Osteoblast (primary cell): Measurements from ENCODE around the gene FJX1. TPM values are rescaled to one million over a fixed set of nuclear protein-coding genes. Genes with fewer than 3 reads are reported as not detected.

Experiments used
- DNase-seq: peaks from one replicate; pipeline ENCODE4 v3.0.0; 2011; ENCODE audit warnings: low spot score, mixed read lengths; ENCODE audit not compliant: insufficient read length; ENCODE audit errors: missing footprints
- H2AFZ ChIP-seq: 2 replicates; pipeline ENCODE4 v1.6.0; 2011; ENCODE audit warnings: mild to moderate bottlenecking, low read length
- H3K27ac ChIP-seq: 2 replicates; pipeline ENCODE4 v1.5.1; 2011; ENCODE audit warnings: mild to moderate bottlenecking, low read depth, low read length, moderate library complexity
- H3K27me3 ChIP-seq: 2 replicates; pipeline ENCODE4 v1.6.0; 2012; ENCODE audit warnings: mild to moderate bottlenecking, control low read depth, inconsistent platforms, low read length, moderate library complexity; ENCODE audit not compliant: insufficient read depth
- H3K36me3 ChIP-seq: 2 replicates; pipeline ENCODE4 v1.5.1; 2011; ENCODE audit warnings: mild to moderate bottlenecking, low read length, control low read depth, moderate library complexity; ENCODE audit not compliant: insufficient read depth
- H3K4me1 ChIP-seq: 2 replicates; pipeline ENCODE4 v1.5.1; 2011; ENCODE audit warnings: mild to moderate bottlenecking, low read length, control low read depth, moderate library complexity; ENCODE audit not compliant: insufficient read depth
- H3K4me2 ChIP-seq: 2 replicates; pipeline ENCODE4 v1.6.0; 2011; ENCODE audit warnings: mild to moderate bottlenecking, low read length; ENCODE audit not compliant: insufficient read depth
- H3K4me3 ChIP-seq: fragments of 200-600 bp; sonication (generic); 3 replicates; pipeline ENCODE4 v1.5.1; 2012; ENCODE audit warnings: mild to moderate bottlenecking, low read length, inconsistent platforms; ENCODE audit not compliant: insufficient read depth
- H3K79me2 ChIP-seq: 2 replicates; pipeline ENCODE4 v1.6.0; 2012; ENCODE audit warnings: mild to moderate bottlenecking, low read length, control low read depth, inconsistent platforms; ENCODE audit not compliant: insufficient read depth
- H3K9me3 ChIP-seq: 2 replicates; pipeline ENCODE4 v1.5.1; 2011; ENCODE audit warnings: low read depth, low read length, control low read depth
- H4K20me1 ChIP-seq: 2 replicates; pipeline ENCODE4 v1.6.0; 2012; ENCODE audit warnings: mild to moderate bottlenecking, low read length, control low read depth; ENCODE audit not compliant: insufficient read depth
- total RNA-seq: library from RNA; depleted of rRNA; stranded (reverse); fragments of >200 nt; gene quantifications from 2 replicates; pipeline ENCODE4 v1.2.3, GENCODE V29; 2012
- TF ChIP-seq, protein P1 (sequence below): IDR thresholded peaks from 2 replicates; pipeline ENCODE4 v1.5.1; 2011; ENCODE audit warnings: mild to moderate bottlenecking, low read depth, low read length, moderate library complexity; ENCODE audit errors: extremely low read depth

The FJX1 gene
- total RNA-seq, 1 donor = 13.8 TPM

DNA sequence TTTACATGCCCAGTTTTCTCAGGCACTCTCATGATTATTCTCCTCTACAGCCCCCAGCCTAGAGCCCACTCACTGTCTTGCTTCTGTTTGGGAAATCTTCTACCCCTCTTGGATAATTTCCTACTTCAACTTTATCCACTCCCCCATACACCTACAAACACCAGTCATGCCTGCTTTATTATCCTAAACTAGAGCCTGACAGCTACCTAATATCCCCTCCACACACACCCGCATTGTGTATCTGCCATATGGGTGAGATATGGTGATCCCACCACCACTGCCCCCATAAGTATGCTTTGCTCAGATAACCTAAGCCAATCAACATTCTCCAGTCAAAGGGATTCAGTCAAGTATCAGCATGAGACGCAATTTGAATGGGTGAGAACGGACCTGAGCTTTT is 15.3 kb upstream of the FJX1 start:
- DNase-seq = no peak

DNA sequence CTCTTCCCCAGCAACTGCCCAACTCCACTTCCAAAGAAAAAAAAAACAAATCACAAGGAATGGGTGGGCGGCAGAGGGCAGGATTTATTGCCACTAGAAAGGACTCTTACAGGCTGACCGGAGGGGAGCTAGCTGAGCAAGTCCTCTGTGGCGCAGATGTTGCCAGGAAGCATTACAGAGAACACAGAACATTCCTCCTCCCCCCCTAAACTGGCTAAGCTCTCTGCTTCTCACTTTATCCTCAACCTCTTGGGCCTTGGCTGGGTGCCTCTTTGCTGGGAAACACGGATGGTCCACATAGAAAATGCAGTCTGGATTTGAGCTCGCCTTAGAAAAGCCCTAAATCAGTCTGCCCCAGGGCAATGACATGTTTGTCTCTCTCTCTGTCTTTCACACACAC is 12.6 kb upstream of the FJX1 start:
- no peak overlapping the region for H3K4me2 ChIP-seq

More for the DNA sequence above, 15.3 kb upstream of the FJX1 start:
- no peaks in the 10 kb centered on the region for H4K20me1 ChIP-seq
- no peaks in the 10 kb centered on the region for H3K36me3 ChIP-seq
- H3K27me3 ChIP-seq = peaks cover 15% of the 10 kb centered on the region
- H3K79me2 ChIP-seq = no peaks in the 10 kb centered on the region
- no peak overlapping the region for H2AFZ ChIP-seq
- no peak overlapping the region for H3K4me2 ChIP-seq
- TF ChIP-seq, protein P1, sequence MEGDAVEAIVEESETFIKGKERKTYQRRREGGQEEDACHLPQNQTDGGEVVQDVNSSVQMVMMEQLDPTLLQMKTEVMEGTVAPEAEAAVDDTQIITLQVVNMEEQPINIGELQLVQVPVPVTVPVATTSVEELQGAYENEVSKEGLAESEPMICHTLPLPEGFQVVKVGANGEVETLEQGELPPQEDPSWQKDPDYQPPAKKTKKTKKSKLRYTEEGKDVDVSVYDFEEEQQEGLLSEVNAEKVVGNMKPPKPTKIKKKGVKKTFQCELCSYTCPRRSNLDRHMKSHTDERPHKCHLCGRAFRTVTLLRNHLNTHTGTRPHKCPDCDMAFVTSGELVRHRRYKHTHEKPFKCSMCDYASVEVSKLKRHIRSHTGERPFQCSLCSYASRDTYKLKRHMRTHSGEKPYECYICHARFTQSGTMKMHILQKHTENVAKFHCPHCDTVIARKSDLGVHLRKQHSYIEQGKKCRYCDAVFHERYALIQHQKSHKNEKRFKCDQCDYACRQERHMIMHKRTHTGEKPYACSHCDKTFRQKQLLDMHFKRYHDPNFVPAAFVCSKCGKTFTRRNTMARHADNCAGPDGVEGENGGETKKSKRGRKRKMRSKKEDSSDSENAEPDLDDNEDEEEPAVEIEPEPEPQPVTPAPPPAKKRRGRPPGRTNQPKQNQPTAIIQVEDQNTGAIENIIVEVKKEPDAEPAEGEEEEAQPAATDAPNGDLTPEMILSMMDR = no peak
- H3K4me3 ChIP-seq = no peak overlapping the region
- no peaks in the 10 kb centered on the region for H3K9me3 ChIP-seq
- H3K4me1 ChIP-seq = peaks cover 9% of the 10 kb centered on the region
- no peak overlapping the region for H3K27ac ChIP-seq

DNA sequence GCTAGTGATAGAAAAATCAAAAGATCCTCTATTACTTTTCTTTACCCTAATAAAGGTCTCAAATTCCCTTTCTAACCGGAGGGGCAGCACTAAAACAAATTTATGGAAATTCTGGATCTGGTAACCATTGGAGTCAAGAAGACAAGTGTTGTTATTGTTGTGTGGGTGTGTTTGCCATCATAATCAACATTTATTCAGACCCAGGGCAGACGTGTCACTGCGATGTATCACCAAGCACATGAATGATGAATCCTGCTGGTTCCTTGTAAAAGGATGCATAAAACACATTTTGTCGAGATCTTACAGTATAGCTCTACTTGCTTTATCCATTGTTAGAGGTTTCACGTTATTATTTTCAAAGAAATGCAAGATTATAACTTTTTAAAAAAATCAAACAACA is 12.1 kb upstream of the FJX1 start:
- Histone ChIP-seq H3K79me2 (no peaks in the 10 kb centered on the region), H3K4me2 (no peak overlapping the region)
- TF ChIP-seq, protein P1 = no peak

More for the DNA sequence above, 12.6 kb upstream of the FJX1 start:
- peaks cover 30% of the 10 kb centered on the region for H3K27me3 ChIP-seq
- H4K20me1 ChIP-seq = no peaks in the 10 kb centered on the region
- H2AFZ ChIP-seq = peak overlapping the region; percentile 17
- DNase-seq = peak; percentile 43
- no peaks in the 10 kb centered on the region for H3K36me3 ChIP-seq
- H3K27ac ChIP-seq = no peak overlapping the region
- H3K4me1 ChIP-seq = peaks cover 9% of the 10 kb centered on the region
- H3K4me3 ChIP-seq = no peak overlapping the region
- TF ChIP-seq, protein P1 = no peak
- no peaks in the 10 kb centered on the region for H3K9me3 ChIP-seq
- no peaks in the 10 kb centered on the region for H3K79me2 ChIP-seq

DNA sequence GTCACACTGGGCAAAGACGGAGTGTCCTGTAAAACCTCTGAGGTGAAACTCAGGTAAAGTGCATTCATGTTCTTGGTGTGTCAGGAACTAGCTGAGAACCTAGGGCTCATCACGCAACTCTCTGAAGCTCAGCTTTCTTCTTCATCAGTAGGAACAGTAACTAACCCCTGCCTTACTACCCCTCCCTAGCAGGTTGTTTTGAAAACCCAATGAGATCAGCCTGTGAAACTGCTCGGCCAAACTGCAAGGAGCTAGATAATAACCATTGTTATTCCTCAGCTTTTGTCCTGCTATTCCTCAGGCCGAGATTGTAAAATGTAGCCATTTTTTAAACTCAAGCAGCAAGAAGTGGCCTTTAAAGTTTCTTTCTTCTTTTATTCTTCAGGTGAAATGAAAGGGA is 9.8 kb upstream of the FJX1 start:
- H4K20me1 ChIP-seq = no peaks in the 10 kb centered on the region
- H3K4me2 ChIP-seq = no peak overlapping the region
- H3K4me1 ChIP-seq = peaks cover 9% of the 10 kb centered on the region
- H3K27me3 ChIP-seq = peaks cover 36% of the 10 kb centered on the region
- TF ChIP-seq, protein P1 = no peak
- no peak overlapping the region for H3K4me3 ChIP-seq
- H3K9me3 ChIP-seq = no peaks in the 10 kb centered on the region
- H3K36me3 ChIP-seq = no peaks in the 10 kb centered on the region
- no peak for DNase-seq
- no peak overlapping the region for H3K27ac ChIP-seq
- H2AFZ ChIP-seq = no peak overlapping the region
- H3K79me2 ChIP-seq = no peaks in the 10 kb centered on the region

More for the DNA sequence above, 12.1 kb upstream of the FJX1 start:
- Histone ChIP-seq H3K27ac (no peak overlapping the region), H2AFZ (no peak overlapping the region), H3K9me3 (no peaks in the 10 kb centered on the region), H3K4me3 (no peak overlapping the region), H4K20me1 (no peaks in the 10 kb centered on the region), H3K4me1 (peaks cover 9% of the 10 kb centered on the region), H3K27me3 (peaks cover 32% of the 10 kb centered on the region), H3K36me3 (no peaks in the 10 kb centered on the region)
- no peak for DNase-seq
